ENCODE data around the gene DLGAP1. TPM values are rescaled to one million over a fixed set of nuclear protein-coding genes. Genes with fewer than 3 reads are reported as not detected.

The DLGAP1 gene
- polyA plus RNA-seq, 1 donor from 2014 or later, result 4.5 TPM

GRCh38 chr18:3492721-3493120, 962.4 kb downstream of the DLGAP1 start:
- Histone ChIP-seq H3K79me2 (replicated peaks; ENCODE audit: insufficient read depth, low read length) (no peaks in the 10 kb centered on the region), H3F3A (ENCODE audit: insufficient read depth, low read length, poor library complexity, severe bottlenecking) (no peaks in the 10 kb centered on the region), H3K4me2 (ENCODE audit: low read length) (no peak overlapping the region), H2AFZ (ENCODE audit: low read depth, low read length) (no peak overlapping the region), H3K4me3 (ENCODE audit: low read length) (no peak overlapping the region), H3K36me3 (ENCODE audit: insufficient read depth, low read length) (no peaks in the 10 kb centered on the region), H3K27me3 (ENCODE audit: insufficient read depth, low read depth, low read length) (no peaks in the 10 kb centered on the region), H3K9me2 (ENCODE audit: insufficient read depth, low read length) (no peaks in the 10 kb centered on the region), H4K20me1 (ENCODE audit: insufficient read depth) (no peaks in the 10 kb centered on the region), H3K9me3 (ENCODE audit: low read length) (no peaks in the 10 kb centered on the region), H3K9ac (ENCODE audit: low read length) (no peak overlapping the region), H3K27ac (ENCODE audit: low read length) (no peak overlapping the region)
- no peak for TF ChIP-seq EZH2 (IDR thresholded peaks at IDR 0.05; ENCODE audit: borderline replicate concordance, insufficient read depth, low read length, poor library complexity, severe bottlenecking)

DNA sequence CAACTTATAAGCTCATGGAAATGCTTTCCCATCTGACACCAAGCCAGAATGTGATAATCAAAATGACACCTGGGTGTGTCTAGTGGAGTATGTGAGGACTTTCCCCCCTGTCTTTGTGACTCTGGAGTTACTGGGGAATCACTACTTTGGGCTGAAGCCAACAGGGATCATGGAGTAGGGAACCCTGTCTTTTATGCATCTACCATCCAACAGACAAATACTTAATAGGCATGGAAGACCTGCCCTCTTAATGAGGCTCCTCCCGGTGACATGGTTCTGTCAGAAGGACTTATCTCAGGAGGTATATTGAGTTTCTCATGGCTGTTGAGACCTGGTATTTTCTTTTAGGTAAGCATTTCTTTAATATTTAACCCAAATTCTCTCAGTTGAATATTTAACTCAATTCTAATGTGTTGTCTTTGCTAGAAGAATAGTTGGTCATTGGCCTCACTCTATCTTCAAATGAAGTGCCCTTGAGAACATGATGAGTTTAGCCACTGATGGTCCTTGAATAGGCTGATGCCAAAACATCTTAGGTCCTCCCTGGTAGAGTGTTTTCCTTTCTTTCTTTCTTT, 963.0 kb downstream of the DLGAP1 start:
- no peak overlapping the region for H3K27ac ChIP-seq (ENCODE audit: low read length)
- H3F3A ChIP-seq (ENCODE audit: insufficient read depth, low read length, poor library complexity, severe bottlenecking), result no peaks in the 10 kb centered on the region
- H3K79me2 ChIP-seq (replicated peaks; ENCODE audit: insufficient read depth, low read length), result no peaks in the 10 kb centered on the region
- no peaks in the 10 kb centered on the region for H4K20me1 ChIP-seq (ENCODE audit: insufficient read depth)
- no peak overlapping the region for H3K9ac ChIP-seq (ENCODE audit: low read length)
- no peaks in the 10 kb centered on the region for H3K36me3 ChIP-seq (ENCODE audit: insufficient read depth, low read length)
- H3K9me3 ChIP-seq (ENCODE audit: low read length), result no peaks in the 10 kb centered on the region
- no peak overlapping the region for H3K4me2 ChIP-seq (ENCODE audit: low read length)
- no peaks in the 10 kb centered on the region for H3K9me2 ChIP-seq (ENCODE audit: insufficient read depth, low read length)
- no peak overlapping the region for H2AFZ ChIP-seq (ENCODE audit: low read depth, low read length)
- no peak overlapping the region for H3K4me3 ChIP-seq (ENCODE audit: low read length)
- no peaks in the 10 kb centered on the region for H3K27me3 ChIP-seq (ENCODE audit: insufficient read depth, low read depth, low read length)
- TF ChIP-seq SMC3 (conservative IDR thresholded peaks at IDR 0.05; ENCODE audit: poor library complexity) (no peak), EZH2 (IDR thresholded peaks at IDR 0.05; ENCODE audit: borderline replicate concordance, insufficient read depth, low read length, poor library complexity, severe bottlenecking) (no peak), MXI1 (conservative IDR thresholded peaks at IDR 0.05; ENCODE audit: poor library complexity, severe bottlenecking) (no peak), CTCF (IDR thresholded peaks at IDR 0.05; ENCODE audit: poor library complexity, severe bottlenecking) (no peak), RAD21 (conservative IDR thresholded peaks at IDR 0.05) (no peak), EP300 (conservative IDR thresholded peaks at IDR 0.05; ENCODE audit: poor library complexity, severe bottlenecking) (no peak), TAF1 (IDR thresholded peaks at IDR 0.05; ENCODE audit: low read depth) (no peak), POLR2AphosphoS5 (IDR thresholded peaks at IDR 0.05) (no peak)
- TF ChIP-seq, protein P1, sequence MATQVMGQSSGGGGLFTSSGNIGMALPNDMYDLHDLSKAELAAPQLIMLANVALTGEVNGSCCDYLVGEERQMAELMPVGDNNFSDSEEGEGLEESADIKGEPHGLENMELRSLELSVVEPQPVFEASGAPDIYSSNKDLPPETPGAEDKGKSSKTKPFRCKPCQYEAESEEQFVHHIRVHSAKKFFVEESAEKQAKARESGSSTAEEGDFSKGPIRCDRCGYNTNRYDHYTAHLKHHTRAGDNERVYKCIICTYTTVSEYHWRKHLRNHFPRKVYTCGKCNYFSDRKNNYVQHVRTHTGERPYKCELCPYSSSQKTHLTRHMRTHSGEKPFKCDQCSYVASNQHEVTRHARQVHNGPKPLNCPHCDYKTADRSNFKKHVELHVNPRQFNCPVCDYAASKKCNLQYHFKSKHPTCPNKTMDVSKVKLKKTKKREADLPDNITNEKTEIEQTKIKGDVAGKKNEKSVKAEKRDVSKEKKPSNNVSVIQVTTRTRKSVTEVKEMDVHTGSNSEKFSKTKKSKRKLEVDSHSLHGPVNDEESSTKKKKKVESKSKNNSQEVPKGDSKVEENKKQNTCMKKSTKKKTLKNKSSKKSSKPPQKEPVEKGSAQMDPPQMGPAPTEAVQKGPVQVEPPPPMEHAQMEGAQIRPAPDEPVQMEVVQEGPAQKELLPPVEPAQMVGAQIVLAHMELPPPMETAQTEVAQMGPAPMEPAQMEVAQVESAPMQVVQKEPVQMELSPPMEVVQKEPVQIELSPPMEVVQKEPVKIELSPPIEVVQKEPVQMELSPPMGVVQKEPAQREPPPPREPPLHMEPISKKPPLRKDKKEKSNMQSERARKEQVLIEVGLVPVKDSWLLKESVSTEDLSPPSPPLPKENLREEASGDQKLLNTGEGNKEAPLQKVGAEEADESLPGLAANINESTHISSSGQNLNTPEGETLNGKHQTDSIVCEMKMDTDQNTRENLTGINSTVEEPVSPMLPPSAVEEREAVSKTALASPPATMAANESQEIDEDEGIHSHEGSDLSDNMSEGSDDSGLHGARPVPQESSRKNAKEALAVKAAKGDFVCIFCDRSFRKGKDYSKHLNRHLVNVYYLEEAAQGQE (IDR thresholded peaks at IDR 0.05; ENCODE audit: borderline replicate concordance), result no peak

All from neural cell (in vitro differentiated cells).